GM21619 (cell line): ENCODE results near the gene SLC4A7.
"Not testable (repeated sequence)": the region's sequence is repeated elsewhere in the genome, so short reads cannot be mapped to it uniquely, and the experiment has no call there.

ENCODE experiments used
- ATAC-seq: cut with Tn5 transposase; IDR thresholded peaks from one replicate; pipeline ENCODE4 v1.9.1; 2021; ENCODE audit not compliant: unreplicated experiment

The SLC4A7 gene

DNA sequence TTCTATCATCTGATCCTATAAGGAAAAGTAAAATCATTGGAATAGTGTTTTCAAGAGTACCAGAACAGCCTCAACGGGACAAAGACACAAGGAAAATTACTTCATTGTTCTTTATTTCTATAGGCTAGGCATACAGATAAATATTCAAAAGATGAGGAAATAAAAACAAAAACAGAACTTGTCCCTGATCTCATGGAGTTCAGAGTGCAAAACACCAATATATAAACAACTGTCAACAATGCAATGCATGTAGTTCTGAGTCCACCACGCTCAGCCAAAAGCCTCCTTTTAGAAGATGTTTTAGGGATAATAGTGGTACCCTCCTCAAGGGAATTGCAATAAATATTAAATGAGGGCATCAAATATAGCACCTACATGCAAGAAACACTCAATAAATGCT is 4.6 kb upstream of the SLC4A7 start:
- no peak for ATAC-seq

DNA sequence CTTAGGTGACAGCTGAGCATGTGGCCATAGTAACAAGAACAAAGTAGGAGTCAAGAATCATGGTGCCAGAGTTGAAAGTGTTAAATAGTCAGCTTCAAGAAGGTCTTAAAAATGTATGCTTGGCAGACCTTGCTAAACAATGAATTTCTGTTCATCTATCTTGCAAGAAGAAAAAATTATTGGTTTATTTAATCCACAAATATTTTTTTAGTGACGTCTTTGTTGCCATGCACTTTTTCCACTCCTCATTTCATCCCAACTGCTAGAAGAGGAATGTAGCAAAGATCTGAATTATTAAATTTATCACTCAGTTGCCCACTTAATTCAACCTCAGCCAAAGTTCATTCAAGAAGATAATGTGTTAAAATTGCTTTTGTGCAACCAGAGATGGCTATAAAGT is 3.2 kb upstream of the SLC4A7 start:
- no peak for ATAC-seq

DNA sequence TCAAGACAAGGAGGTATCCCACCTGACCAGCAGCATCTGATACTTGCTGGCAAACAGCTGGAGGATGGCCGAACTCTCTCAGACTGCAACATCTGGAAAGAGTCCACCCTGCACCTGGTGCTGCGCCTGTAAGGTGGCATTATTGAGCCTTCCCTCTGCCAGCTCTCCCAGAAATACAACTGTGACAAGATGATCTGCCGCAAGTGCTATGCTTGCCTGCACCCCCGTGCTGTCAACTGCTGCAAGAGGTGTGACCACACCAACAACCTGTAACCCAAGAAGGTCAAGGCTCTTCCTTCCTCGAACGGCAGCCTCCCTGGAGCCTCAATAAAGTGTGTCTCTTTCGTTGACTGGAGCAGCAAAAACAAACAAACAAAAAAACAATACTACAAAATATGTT is 2.2 kb upstream of the SLC4A7 start:
- ATAC-seq = no peak

DNA sequence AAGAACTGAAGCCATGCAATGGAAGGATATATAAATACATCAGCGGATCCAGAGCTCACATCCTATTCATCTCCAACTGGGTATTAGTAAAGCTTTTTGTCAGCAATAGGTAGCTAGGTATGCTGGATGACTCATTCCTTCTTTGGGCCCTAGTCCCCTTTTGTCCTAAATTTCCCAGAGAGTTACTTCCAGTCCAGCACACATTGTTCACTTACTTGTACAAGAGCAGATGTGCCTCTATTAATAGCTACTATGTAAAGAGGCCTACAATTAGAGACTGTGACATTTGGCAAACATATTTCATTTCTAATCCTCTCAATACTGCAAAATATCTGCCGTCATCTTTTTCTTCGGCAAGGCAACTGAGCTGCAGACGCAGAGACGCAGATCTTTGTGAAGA is 1.7 kb upstream of the SLC4A7 start:
- ATAC-seq = no peak

DNA sequence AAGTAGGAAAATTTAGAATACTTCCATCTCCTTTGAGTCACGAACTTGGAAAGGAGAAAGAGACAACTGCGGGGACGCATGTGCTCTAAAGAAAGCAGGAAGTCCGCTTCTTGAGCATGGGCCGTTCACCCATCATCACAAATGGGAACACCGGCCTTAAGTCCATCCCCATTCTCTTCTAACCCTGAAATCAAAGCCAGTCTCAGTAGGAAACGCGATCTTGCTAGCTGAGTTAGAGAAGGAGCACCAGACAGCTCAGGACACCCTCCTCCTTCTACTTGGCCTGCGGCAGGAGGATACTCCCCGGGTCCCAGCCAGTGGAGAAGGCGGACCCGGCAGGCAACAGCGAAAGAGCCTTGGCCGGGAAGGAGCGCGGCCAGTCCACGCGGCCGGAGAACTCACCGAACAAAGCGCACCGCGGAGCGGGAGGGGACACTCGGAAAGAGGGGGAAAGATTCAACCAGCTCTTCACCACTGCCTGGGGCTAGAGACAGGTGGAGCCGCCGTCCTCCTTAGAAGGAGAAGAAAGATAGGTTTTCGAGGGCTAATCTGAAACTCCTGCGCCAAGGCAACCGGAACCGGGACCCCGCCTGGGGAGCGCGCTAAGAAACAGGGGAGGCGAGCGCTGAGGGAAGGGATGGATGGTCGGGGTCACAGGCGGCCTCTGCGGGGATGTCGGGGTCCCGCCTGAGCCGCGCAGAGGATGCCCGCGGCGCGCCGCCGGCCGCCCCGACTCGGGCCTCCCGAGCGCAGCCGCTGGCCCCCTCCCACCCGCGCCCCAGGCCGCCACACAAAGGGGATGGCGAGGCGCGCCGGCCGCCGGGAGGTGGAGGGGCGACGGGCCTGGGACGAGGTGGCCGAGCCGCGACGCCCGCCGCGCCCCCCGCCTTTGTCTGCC is 818 bp downstream of the SLC4A7 start:
- ATAC-seq = peak; percentile 26

DNA sequence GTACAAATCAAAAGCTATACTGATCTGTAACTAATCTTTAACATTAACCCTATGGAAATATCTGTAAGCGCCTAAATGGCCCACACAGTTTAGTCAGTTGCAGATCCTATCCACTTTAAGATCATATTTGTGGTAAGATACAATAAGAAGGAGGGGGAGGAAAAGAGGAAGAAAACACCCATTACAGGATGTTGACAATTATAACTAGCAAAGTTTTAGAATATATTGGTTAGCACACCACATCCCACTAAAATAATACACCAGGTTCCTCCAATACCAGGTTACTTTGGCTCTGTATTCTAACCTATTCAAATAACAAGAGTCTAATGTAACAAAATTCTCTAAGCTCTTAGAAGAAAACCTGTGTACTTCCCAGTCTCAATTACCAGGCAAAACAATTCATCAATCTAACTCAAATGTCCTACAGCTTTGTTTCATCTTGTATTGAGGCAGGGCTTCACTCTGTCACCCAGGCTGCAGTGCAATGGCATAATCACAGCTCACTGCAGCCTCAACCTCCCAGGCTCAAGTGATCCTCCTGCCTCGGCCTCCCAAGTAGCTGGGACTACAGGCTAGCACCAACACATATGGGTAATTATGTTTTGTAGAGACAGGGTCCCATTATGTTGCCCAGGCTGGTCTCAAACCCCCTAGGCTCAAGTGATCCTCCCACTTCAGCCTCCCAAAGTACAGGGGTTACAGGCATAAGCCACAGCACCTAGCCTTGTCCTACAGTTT is 4.2 kb downstream of the SLC4A7 start:
- no peak for ATAC-seq

DNA sequence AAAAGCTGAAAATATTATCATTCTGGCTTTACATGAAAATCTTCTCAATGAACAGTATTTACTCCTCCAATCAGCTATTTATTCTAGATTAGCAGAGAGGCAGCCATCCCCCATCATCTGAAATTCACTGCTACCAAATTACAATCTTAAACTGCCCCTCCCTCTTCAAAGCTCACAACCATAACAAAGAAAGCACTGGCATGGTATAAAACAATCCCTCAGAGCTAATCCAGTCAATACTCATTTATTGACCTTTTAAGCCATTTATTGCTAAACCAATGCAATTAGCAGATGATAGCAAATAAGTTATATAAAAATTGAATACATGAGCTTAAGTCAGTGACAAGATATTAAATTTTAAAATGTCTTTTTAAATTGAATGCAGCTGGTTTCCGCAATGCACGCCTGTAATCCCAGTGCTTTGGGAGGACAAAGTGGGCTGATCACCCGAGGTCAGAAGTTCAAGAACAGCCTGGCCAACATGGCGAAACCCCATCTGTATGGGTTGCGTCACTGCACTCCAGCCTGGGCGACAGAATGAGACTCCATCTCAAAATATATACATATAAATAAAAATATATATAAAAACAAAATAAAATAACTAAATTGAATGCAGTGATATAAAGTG is 12.1 kb downstream of the SLC4A7 start:
- ATAC-seq = no peak

DNA sequence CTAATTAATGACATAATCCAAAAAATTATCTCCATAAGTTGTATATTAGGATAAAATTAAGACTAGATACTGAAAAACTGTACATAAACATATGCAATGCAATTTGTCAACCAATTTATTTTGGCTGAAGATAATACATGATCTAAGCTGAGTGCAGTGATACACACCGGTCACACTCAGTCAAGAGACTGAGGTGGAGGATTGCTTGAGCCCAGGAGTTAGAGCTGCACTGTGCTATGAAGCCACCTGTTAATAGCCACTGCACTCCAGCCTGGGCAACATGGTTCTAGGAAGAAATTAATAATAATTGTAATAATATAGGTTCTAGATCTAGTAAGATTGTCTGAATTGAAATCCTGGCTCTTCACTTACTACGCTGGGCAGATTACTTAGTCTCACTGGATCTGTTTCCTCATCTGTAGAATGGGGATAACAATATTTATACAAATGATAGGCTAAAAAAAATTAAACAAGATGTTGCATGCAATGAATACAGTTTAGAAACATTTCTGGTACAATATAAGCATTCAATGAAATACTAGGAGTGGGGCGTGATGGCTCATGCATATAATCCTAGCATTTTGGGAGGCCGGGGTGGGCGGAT is 15.8 kb downstream of the SLC4A7 start:
- ATAC-seq = no peak

DNA sequence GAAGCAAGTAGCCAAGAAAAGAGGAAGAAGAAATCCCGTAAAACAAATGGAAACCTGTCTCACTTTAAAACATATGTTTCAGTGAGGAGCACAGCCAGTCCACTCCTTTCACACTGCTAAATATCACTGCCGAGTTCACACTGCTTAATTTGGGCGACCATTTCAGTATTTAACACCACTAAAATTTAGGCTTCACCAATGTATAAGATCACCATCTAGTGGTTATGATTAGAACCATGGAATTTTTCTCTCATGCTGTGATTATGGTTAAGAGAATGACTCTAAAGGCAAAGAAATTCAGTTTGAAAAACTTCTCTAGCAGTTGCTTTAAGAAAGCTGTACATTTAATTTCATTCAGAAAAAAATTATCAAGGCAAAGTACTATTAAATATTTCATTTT is 16.6 kb downstream of the SLC4A7 start:
- peak; percentile 89 for ATAC-seq

DNA sequence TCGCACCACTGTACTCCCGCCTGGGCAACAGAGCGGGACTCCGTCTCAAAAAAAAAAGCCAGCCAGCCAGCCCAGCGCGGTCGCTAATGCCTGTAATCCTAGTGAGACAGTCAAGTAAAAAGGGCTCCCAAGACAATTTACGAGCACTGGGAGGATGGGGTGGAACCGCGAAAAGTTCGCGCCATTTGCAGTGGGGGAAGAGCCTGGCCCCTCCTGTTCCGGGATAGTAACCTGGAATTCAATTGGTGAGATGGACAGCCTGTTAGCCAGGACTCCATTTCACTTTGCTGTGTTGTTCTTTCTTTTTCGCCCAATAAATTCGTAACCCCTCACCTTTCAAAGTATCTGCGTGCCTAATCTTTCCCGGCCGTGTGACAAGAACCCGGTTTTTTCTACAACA is 19.5 kb downstream of the SLC4A7 start:
- no peak for ATAC-seq

DNA sequence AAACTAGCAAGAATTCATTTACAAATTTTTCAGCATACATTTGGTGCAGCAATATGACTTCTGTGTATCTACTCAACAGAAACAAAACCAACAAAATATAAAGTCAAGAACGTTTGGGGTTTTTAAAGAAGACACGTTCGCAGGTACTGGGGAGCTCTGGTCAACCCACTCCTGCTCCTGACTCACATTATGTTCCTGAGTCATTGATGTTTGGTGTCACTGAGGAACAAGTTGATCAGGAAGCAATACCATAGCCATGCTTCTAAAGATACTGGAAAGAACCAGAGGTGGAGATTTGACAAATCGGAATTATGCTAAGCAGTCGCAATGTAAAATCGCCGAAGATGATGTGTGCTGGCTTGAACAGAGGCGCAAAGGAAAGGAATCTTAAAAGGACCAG is 22.0 kb downstream of the SLC4A7 start:
- ATAC-seq = no peak

DNA sequence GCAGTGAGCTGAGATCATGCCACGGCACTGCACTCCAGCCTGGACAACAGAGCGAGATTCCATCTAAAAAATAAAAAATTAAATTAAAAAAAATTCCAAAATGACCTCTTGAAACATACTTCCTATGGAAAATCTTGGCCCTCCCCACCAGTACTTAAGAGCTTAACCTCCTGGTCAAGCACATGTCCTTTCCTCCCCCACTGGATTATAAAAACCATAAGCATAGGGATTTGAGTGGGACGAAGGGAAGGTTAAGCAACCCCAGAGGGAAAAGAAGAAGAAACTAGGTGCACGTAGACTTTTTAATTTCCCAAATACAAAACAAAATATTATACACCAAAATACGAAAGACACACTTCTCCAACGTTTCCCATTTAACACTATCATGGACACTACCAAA is 25.3 kb downstream of the SLC4A7 start:
- no peak for ATAC-seq

DNA sequence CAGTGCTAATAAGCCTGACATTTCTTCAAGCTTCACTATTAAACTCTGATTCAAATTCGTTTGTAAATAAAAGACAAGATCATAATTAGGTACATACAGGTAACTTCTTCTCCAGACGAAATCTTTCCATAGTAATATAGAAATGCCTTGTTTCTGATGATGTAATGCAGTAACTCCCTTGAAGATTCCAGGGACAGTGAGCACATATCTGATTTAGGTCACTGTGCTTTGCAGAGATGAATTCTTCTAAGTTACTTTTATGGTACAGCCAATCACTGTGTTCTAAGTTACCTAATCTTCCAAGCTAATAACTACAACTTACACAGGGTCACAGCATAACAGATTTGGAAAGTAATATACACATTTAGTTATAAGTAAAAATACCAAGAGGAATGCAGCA is 27.6 kb downstream of the SLC4A7 start:
- no peak for ATAC-seq

DNA sequence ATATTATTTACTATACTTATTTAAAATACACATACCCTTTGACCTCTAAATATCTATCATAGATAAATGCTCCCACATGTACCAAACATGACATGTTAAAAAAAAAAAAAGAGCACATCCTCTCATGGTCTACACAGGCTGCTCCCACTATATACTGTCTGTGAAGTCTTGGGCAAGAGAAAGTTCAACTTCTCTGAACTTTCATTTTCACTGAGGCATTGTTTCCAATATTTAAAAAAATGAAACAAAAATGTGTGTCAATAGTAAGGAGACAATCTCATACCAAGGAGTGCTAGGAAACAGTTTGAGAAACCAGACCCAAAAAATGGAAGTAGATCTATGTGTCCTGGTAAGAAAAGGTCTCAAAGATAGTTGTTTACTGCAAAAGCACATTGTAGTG is 29.3 kb downstream of the SLC4A7 start:
- peak; percentile 63 for ATAC-seq

DNA sequence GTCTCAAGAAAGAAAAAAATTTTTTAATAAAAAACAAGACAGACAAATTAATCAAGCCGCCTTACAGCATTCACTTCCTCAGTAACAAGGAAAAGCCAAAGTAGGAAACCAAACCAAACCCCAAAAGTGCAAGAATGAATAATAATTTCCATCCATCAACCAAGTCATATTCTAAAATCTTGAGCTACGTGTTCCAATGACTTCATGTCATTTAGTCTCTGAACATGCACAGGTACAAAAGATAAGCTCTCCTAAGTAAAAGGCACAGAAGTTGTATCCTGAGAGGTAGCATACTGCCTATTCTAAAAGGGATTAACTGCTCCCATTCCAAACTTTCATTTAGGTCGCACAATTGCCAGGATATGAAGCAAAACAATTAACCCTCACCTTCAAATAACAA is 29.7 kb downstream of the SLC4A7 start:
- ATAC-seq = no peak

DNA sequence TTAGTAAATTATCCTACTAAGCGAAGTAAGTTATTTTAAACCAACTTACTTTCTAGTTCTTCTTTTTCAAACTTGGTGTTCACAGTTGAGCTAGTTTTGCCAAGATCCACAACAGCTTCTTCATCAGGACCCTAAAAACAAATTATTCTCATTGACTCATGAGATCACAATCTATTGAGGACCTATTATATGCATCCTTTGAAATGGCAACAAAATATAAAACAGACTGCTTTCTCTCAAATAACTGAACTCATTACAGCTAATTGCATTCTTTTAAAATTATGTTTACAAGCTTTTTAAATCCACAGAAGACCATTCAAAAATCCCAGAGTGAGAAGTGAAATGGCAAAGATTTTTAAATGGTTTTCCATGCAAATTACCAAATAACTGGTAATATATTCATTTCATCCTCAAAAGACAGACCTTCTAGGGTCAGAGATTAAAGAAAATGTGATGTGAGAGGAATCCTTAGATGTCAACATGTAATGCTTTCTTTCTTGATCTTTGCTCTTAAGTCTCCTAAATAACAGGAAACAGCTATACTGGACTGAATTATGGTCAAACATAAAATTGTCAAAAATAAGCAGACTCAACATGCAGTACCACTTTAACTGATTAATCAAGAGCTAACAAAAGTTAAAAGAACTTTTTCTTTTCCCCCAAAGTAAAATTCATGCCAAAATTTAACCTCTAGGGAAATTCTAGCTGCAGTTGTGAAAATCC is 31.7 kb downstream of the SLC4A7 start:
- ATAC-seq = no peak

DNA sequence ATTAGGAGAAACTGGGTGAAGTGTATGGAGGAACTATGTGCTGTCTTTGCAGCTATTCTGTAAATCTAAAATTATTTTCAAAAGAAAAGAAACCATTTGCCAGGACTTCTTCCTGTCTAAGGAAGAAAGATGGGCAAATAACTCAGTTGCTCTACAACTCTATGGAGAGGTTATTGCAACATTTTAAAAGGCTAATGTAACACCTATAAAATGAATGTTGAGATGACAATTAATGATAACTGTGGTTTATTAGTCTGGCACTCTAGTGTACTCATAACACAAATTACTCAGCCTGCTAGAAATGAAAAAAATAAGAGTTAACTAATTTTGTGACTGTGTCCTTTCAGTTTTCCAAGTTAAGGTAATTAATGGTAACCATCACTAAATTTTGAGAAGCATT is 32.3 kb downstream of the SLC4A7 start:
- ATAC-seq = no peak

DNA sequence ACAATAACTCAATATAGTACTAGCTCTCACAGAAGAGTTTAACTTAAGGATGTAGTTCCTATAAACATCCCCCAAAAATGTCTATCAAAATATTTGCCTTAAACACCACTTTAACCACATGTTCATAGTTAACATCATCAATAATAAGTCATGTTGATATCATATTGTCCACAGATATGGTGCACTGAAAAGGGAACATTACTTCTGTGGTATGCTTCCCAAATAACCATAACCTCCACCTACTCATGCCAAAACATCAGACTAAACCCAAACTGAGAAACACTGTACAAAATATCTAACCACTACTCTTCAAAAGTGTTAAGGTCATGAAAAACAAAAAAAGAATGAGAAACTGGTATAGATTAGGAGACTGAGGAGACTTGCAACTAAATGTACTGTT is 32.9 kb downstream of the SLC4A7 start:
- ATAC-seq = no peak

DNA sequence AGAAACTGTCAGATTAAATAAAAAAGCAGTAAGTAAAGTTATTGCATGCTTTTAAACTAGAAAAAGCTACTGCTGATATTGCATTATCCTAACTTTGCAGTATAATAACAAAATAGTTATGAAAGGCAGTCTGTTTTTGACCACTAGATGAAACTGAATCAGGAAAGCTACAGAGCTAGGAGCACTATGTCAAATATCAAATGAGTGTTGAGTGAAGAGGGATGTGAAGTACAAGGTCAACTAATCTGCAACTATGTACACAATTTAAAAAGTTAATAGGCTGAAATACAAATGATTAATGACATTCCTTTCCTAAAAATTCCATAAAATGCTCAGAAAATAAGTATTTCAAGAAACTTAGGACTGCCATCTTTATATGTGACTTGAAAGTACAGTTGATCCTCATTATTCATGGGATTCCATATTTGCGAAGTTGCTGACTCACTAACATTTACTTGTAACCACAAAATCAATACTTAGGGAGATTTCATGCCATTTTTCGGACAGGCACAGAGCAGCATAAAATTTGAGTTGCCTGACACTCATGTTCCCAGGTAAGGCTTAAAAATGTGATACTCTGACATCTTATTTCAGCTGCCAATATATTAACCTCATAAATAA is 34.5 kb downstream of the SLC4A7 start:
- ATAC-seq = no peak

DNA sequence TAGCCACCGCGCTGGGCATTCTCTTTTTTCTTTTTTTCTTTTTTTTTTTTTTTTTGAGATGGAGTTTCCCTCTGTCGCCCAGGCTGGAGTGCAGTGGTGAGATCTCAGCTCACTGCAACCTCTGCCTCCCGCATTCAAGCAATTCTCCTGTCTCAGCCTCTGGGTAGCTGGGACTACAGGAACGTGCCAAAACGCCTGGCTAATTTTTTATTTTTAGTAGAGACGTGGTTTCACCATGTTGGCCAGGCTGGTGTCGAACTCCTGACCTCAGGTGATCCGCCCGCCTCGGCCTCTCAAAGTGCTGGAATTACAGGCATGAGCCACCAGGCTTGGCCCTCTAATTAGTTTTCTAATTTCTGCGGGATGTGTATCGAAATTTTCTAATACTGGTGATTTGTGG is 41.2 kb downstream of the SLC4A7 start:
- not testable (repeated sequence) for ATAC-seq
